Cardiac muscle cell (in vitro differentiated cells and primary cell): ENCODE results near the gene TMEM130. TPM values are rescaled to one million over a fixed set of nuclear protein-coding genes. Genes with fewer than 3 reads are reported as not detected.

Experiments used
- DNase-seq, 2 donors: peaks; one replicate each; pipeline versions ENCODE4 v3.0.0 to v3.0.0-alpha.2; 2010 to 2017; ENCODE audit warnings: low read depth in 1 of 2, low spot score in 1 of 2
- H3K27ac ChIP-seq: fragments of 200-600 bp; sonication (generic); 2 replicates; pipeline ENCODE4 v1.5.1; 2016
- H3K27me3 ChIP-seq: fragments of 200-600 bp; sonication (generic); 2 replicates; pipeline ENCODE4 v1.6.0; 2016; ENCODE audit warnings: control low read depth
- H3K36me3 ChIP-seq: fragments of 200-600 bp; sonication (generic); 2 replicates; pipeline ENCODE4 v1.5.1; 2016; ENCODE audit warnings: control low read depth
- H3K4me1 ChIP-seq: fragments of 200-600 bp; sonication (generic); 2 replicates; pipeline ENCODE4 v1.8.1; 2017; ENCODE audit warnings: low read depth, mild to moderate bottlenecking, mixed run types
- H3K4me3 ChIP-seq: fragments of 200-600 bp; sonication (generic); 2 replicates; pipeline ENCODE4 v1.5.1; 2016; ENCODE audit warnings: mild to moderate bottlenecking
- H3K9me3 ChIP-seq: fragments of 200-600 bp; sonication (generic); 2 replicates; pipeline ENCODE4 v1.5.1; 2017; ENCODE audit warnings: low read depth, mild to moderate bottlenecking, control low read depth
- polyA plus RNA-seq: library from polyadenylated mRNA; unstranded; fragments of >200 nt; fragmentation: Nextera tagmentation; extraction: Ambion mirVana; gene quantifications from 2 replicates; pipeline ENCODE4 v1.2.1, GENCODE V29; 2016
- total RNA-seq: library from RNA; depleted of rRNA; stranded (reverse); fragments of >200 nt; gene quantifications from 2 replicates; pipeline ENCODE4 v1.2.3, GENCODE V29; 2016
- TF ChIP-seq, protein P1 (sequence below): IDR thresholded peaks from 2 replicates; pipeline ENCODE4 v1.5.1; 2012; ENCODE audit warnings: low read depth, mild to moderate bottlenecking, low read length

TMEM130 gene
- total and polyA plus RNA-seq, 2 experiments from 2014 or later, result 0.51 to 0.54 TPM

- TF ChIP-seq, protein P1, sequence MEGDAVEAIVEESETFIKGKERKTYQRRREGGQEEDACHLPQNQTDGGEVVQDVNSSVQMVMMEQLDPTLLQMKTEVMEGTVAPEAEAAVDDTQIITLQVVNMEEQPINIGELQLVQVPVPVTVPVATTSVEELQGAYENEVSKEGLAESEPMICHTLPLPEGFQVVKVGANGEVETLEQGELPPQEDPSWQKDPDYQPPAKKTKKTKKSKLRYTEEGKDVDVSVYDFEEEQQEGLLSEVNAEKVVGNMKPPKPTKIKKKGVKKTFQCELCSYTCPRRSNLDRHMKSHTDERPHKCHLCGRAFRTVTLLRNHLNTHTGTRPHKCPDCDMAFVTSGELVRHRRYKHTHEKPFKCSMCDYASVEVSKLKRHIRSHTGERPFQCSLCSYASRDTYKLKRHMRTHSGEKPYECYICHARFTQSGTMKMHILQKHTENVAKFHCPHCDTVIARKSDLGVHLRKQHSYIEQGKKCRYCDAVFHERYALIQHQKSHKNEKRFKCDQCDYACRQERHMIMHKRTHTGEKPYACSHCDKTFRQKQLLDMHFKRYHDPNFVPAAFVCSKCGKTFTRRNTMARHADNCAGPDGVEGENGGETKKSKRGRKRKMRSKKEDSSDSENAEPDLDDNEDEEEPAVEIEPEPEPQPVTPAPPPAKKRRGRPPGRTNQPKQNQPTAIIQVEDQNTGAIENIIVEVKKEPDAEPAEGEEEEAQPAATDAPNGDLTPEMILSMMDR, result no peak
- H3K36me3 ChIP-seq, result no peaks in the 10 kb centered on the region
- no peaks in the 10 kb centered on the region for H3K27me3 ChIP-seq
- DNase-seq, result no peak
- H3K27ac ChIP-seq, result no peak overlapping the region
- H3K4me3 ChIP-seq, result no peak overlapping the region
- H3K4me1 ChIP-seq, result no peaks in the 10 kb centered on the region
- no peaks in the 10 kb centered on the region for H3K9me3 ChIP-seq
Measured at GRCh38 chr7:98827258-98827657, 42.6 kb downstream of the TMEM130 start.

GRCh38 chr7:98826811-98827231, 43.0 kb downstream of the TMEM130 start:
- no peaks in the 10 kb centered on the region for H3K9me3 ChIP-seq
- no peak for DNase-seq
- TF ChIP-seq, protein P1, result no peak
- no peak overlapping the region for H3K27ac ChIP-seq
- H3K4me3 ChIP-seq, result no peak overlapping the region
- H3K27me3 ChIP-seq, result no peaks in the 10 kb centered on the region
- H3K36me3 ChIP-seq, result no peaks in the 10 kb centered on the region
- no peaks in the 10 kb centered on the region for H3K4me1 ChIP-seq

DNA sequence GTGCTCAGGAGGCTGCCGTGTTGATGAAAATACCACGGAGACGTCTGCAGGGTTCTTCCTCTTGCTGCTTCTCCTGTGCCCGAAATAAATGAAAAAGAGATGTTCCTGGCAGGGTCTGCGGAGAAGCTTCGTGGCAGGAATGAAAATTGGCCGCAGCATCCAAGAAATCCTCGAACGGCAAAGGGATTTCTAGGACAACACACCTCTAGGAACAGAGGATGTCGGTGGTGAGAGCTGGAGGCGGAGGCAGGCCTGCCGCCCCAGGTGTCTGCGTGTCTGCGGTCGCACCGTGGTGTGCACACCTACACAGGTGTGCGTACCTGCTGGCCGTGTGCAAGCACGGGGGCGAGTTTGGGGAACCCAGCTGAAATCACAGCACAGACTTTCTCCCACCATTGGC, 43.4 kb downstream of the TMEM130 start:
- Histone ChIP-seq H3K27me3 (no peaks in the 10 kb centered on the region), H3K36me3 (no peaks in the 10 kb centered on the region), H3K4me1 (no peaks in the 10 kb centered on the region), H3K9me3 (no peaks in the 10 kb centered on the region), H3K4me3 (no peak overlapping the region), H3K27ac (no peak overlapping the region)
- TF ChIP-seq, protein P1, result no peak
- no peak for DNase-seq

GRCh38 chr7:98823226-98823625, 46.6 kb downstream of the TMEM130 start:
- Histone ChIP-seq H3K27ac (no peak overlapping the region), H3K9me3 (no peaks in the 10 kb centered on the region), H3K27me3 (no peaks in the 10 kb centered on the region), H3K4me3 (no peak overlapping the region), H3K36me3 (no peaks in the 10 kb centered on the region), H3K4me1 (no peaks in the 10 kb centered on the region)
- DNase-seq, result no peak
- TF ChIP-seq, protein P1, result no peak

- no peaks in the 10 kb centered on the region for H3K27me3 ChIP-seq
- no peak for DNase-seq
- H3K27ac ChIP-seq, result no peak overlapping the region
- H3K9me3 ChIP-seq, result no peaks in the 10 kb centered on the region
- H3K36me3 ChIP-seq, result no peaks in the 10 kb centered on the region
- TF ChIP-seq, protein P1, result no peak
- H3K4me1 ChIP-seq, result no peaks in the 10 kb centered on the region
- no peak overlapping the region for H3K4me3 ChIP-seq
Measured at GRCh38 chr7:98821348-98821747, 48.5 kb downstream of the TMEM130 start.
